Breast epithelium (tissue), 4 donors: ENCODE results near the gene TXNRD2. TPM values are rescaled to one million over a fixed set of nuclear protein-coding genes. Genes with fewer than 3 reads are reported as not detected.

Experiments used
- DNase-seq, 2 donors: peaks; one replicate each; pipeline ENCODE4 v3.0.0-alpha.2; 2019; ENCODE audit warnings: low spot score in 2 of 2
- H3K27ac ChIP-seq, 2 donors: fragments of 200-600 bp; sonication (generic) in 1 of 2; one replicate each; pipeline ENCODE4 v1.5.1; 2016 to 2019; ENCODE audit warnings: mild to moderate bottlenecking in 1 of 2
- H3K27me3 ChIP-seq, 2 donors: fragments of 200-600 bp; sonication (generic) in 1 of 2; one replicate each; pipeline versions ENCODE4 v1.5.1 to v1.6.0; 2017 to 2019; ENCODE audit warnings: control low read depth in 1 of 2, mild to moderate bottlenecking in 1 of 2
- H3K36me3 ChIP-seq: fragments of 200-600 bp; one replicate; pipeline ENCODE4 v1.5.1; 2019
- H3K4me1 ChIP-seq, 2 donors: fragments of 200-600 bp; sonication (generic); one replicate each; pipeline ENCODE4 v1.5.1; 2016 to 2019; ENCODE audit warnings: control low read depth in 1 of 2
- H3K4me3 ChIP-seq, 3 donors: fragments of 200-600 bp; sonication (generic); 1 replicate in 2 of 3; 2 replicates in 1 of 3; pipeline ENCODE4 v1.5.1; 2016 to 2019; ENCODE audit warnings: mild to moderate bottlenecking in 3 of 3, moderate library complexity in 2 of 3
- H3K9me3 ChIP-seq, 2 donors: fragments of 200-600 bp; sonication (generic) in 1 of 2; one replicate each; pipeline ENCODE4 v1.5.1; 2016 to 2019; ENCODE audit warnings: control low read depth in 1 of 2
- POLR2A ChIP-seq: fragments of 450-650 bp; IDR thresholded peaks from one replicate; pipeline ENCODE4 v1.6.1; 2016; ENCODE audit warnings: antibody characterized with exemption, mild to moderate bottlenecking, moderate library complexity
- POLR2AphosphoS5 ChIP-seq, 3 donors: sonication (generic); formaldehyde crosslinking; IDR thresholded peaks; one replicate each; pipeline ENCODE4 v1.6.1; 2017; ENCODE audit warnings: antibody characterized with exemption in 3 of 3
- intact Hi-C: fragments of 100-400 bp; cut with DNase I; formaldehyde crosslinking; loops from one replicate; pipeline ENCODE4 v1.15.1; 2023; ENCODE audit warnings: low total_unique reads
- total RNA-seq, 3 donors: library from RNA; depleted of rRNA; stranded (reverse); fragments of >200 nt; gene quantifications; one replicate each; pipeline ENCODE4 v1.1.0, GENCODE V29; 2016
- TF ChIP-seq, protein P1 (sequence below), 3 donors: fragments of 450-650 bp; IDR thresholded peaks; one replicate each; pipeline ENCODE4 v1.5.1; 2016 to 2017; ENCODE audit warnings: antibody characterized with exemption in 3 of 3, mild to moderate bottlenecking in 3 of 3, moderate library complexity in 3 of 3

The TXNRD2 gene
- total RNA-seq, 3 donors from 2014 or later: 13.8 to 22.8 (median 20.6) TPM

DNA sequence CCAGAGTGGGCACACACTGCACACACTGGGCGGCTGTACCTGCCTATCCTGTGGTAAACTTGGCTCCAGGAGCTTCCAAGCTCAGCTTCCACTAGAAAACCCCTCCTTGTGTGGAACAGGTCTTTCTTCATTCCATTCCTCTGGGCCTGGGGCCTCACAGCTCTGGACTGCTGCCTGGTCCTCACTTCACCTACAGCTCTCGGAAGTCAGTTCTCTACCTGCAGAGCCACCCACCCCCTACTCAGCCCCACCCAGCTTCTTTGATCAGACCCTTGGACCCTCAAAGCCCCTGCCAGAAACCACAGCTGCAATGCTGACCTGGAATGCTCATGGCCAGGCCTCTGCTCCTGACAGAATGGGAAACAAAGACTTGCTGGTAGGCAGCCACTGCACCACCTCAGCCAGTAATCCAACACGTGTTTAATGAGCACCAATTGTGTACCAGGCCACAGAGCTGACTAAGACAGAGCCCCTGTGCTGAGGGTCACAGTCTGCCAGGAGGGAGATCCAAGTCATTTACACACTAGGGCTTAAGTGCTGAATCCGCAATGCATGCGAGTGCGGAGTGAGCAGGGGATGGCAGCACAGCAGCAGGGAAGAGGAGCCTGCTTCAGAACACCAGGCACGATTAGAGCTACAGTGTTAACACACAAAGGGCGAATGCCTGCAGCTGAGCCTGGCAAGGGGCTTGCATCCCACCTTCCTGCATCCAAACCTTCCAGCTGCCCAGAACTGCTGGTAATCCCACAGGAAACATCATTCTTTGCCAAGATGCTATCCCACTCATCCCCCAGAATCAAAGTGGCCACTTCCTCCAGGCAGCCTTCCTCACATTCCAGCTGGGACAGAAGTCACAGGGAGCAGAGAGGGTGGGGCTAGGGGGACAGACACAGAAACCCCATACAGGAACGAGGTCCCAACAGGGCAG lies 91.5 kb downstream of the TXNRD2 start:
- TF ChIP-seq POLR2A (no peak), POLR2AphosphoS5 (IDR thresholded peaks at IDR 0.05) (peak in 2 of 3 donors; percentile 48 to 85)
- no peaks in the 10 kb centered on the region for H3K27me3 ChIP-seq
- H3K4me1 ChIP-seq: peaks cover 16 to 48% of the 10 kb centered on the region in 2 donors
- no peaks in the 10 kb centered on the region for H3K36me3 ChIP-seq
- intact Hi-C loops: no loop called here
- DNase-seq: peak; percentile 84 to 96
- peaks cover 0 to 5% of the 10 kb centered on the region in 2 donors for H3K9me3 ChIP-seq
- peak overlapping the region; percentile 82 to 87 for H3K27ac ChIP-seq
- peak overlapping the region in 1 of 3 donors; percentile 24 for H3K4me3 ChIP-seq

DNA sequence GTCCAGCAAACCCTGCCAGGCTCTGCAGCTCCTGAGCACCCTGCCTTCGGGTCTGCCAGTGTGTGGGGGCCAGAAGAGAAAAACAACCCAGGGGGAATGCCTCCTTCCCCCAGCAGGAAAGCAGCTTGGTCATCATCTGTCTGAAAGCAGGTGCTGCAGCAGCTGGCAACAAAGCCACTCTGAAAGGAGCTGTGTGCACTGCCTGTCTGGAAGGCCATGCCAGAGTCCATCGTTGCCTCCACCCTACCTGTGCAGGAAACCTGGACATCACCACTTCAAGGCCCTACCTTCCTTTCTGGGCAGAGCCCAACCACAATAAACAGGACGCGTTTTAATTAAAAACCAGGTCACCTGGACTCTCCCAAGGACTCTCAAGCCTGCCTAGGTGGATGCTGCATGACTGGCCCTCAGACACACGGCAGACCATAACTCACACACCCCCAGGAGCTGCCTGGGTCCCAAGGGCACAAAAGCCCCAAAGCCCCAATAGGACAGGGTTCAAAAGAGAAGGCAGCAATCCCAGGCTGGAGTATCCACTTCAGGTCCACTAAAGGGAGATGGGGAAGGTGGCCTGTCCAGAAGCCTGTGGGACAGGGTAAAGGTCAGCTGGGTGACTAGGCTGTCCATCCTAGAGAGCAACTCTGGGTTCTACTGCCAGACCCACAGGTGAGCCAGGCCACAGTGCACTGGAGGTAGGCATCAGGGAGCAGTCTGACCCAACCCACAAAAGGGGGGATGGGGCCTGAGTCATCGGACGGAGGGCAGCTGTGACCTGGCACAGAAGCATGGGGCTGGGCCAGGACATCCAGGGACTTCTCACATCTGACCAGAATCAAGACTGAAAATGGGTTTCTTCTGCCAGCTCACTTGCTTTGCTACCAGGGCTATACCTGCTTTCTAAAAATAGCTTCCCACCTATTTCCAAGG lies 93.1 kb downstream of the TXNRD2 start:
- no peaks in the 10 kb centered on the region for H3K36me3 ChIP-seq
- peaks cover 19 to 60% of the 10 kb centered on the region in 2 donors for H3K4me1 ChIP-seq
- no peaks in the 10 kb centered on the region for H3K27me3 ChIP-seq
- peaks cover 0 to 5% of the 10 kb centered on the region in 2 donors for H3K9me3 ChIP-seq
- intact Hi-C loops: no loop called here
- H3K27ac ChIP-seq: peak overlapping the region; percentile 82 to 87
- no peak for TF ChIP-seq POLR2AphosphoS5 (IDR thresholded peaks at IDR 0.05)
- TF ChIP-seq POLR2A: no peak
- TF ChIP-seq, protein P1, sequence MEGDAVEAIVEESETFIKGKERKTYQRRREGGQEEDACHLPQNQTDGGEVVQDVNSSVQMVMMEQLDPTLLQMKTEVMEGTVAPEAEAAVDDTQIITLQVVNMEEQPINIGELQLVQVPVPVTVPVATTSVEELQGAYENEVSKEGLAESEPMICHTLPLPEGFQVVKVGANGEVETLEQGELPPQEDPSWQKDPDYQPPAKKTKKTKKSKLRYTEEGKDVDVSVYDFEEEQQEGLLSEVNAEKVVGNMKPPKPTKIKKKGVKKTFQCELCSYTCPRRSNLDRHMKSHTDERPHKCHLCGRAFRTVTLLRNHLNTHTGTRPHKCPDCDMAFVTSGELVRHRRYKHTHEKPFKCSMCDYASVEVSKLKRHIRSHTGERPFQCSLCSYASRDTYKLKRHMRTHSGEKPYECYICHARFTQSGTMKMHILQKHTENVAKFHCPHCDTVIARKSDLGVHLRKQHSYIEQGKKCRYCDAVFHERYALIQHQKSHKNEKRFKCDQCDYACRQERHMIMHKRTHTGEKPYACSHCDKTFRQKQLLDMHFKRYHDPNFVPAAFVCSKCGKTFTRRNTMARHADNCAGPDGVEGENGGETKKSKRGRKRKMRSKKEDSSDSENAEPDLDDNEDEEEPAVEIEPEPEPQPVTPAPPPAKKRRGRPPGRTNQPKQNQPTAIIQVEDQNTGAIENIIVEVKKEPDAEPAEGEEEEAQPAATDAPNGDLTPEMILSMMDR (IDR thresholded peaks at IDR 0.05): no peak
- DNase-seq: peak in 1 of 2 donors; percentile 66
- no peak overlapping the region for H3K4me3 ChIP-seq

DNA sequence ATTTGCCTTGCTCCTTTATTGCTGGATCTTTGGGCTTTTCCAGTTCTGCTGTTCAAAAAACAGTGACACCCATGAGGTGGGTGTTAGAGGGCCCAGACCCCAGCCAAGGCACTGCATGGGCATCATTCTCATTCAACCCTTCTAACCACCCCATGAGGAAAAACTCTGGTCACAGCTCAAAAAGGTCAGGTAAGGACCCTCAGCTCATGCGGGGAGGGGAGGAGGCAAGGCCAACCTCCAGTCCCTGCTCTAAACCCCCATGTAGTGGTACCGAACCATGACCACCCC lies 94.3 kb downstream of the TXNRD2 start:
- H3K27ac ChIP-seq: no peak overlapping the region
- DNase-seq: no peak
- intact Hi-C loops: no loop called here
- no peaks in the 10 kb centered on the region for H3K36me3 ChIP-seq
- TF ChIP-seq, protein P1 (IDR thresholded peaks at IDR 0.05): no peak
- TF ChIP-seq POLR2AphosphoS5 (IDR thresholded peaks at IDR 0.05) (no peak), POLR2A (no peak)
- no peaks in the 10 kb centered on the region for H3K27me3 ChIP-seq
- peaks cover 0 to 5% of the 10 kb centered on the region in 2 donors for H3K9me3 ChIP-seq
- H3K4me1 ChIP-seq: peaks cover 26 to 52% of the 10 kb centered on the region in 2 donors
- H3K4me3 ChIP-seq: no peak overlapping the region

DNA sequence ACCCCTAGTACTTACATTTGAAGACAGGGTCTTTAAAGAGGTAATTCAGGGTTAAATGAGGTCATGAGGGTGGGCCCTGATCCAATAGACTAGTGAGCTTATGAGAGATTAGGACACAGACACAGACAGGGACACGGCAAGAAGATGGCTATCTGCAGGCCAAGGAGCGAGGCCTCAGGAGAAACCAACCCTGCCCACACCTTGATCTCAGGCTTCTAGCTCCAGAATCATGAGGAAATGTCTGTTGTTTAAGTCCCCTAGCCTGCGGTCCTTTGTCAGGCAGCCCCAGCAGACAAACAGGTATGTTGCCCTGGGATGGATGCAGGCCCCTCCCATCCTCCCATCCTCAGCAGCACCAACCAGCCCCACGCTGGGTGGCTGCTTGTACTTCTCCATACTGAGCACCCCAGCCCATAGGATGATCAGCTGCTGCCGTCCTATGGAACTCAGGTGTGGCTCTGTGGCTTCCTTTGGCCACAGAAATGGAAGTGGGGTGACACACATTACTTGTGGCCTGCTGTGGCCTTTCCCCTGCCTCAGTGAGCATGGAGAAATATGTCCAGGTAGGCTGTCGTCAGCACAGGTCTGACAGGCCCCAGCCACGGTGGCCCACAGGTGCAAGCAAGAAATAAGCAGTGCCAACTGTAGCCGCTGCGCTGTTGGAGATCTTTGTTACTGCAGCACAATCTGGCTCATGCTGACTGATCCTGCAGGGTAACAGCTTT lies 94.8 kb downstream of the TXNRD2 start:
- peak overlapping the region in 1 of 2 donors; percentile 58 for H3K27ac ChIP-seq
- intact Hi-C loops: no loop called here
- no peaks in the 10 kb centered on the region for H3K27me3 ChIP-seq
- no peak for DNase-seq
- peaks cover 0 to 5% of the 10 kb centered on the region in 2 donors for H3K9me3 ChIP-seq
- TF ChIP-seq POLR2AphosphoS5 (IDR thresholded peaks at IDR 0.05) (no peak), POLR2A (no peak)
- TF ChIP-seq, protein P1 (IDR thresholded peaks at IDR 0.05): no peak
- no peak overlapping the region for H3K4me3 ChIP-seq
- H3K36me3 ChIP-seq: no peaks in the 10 kb centered on the region
- H3K4me1 ChIP-seq: peaks cover 27 to 48% of the 10 kb centered on the region in 2 donors

DNA sequence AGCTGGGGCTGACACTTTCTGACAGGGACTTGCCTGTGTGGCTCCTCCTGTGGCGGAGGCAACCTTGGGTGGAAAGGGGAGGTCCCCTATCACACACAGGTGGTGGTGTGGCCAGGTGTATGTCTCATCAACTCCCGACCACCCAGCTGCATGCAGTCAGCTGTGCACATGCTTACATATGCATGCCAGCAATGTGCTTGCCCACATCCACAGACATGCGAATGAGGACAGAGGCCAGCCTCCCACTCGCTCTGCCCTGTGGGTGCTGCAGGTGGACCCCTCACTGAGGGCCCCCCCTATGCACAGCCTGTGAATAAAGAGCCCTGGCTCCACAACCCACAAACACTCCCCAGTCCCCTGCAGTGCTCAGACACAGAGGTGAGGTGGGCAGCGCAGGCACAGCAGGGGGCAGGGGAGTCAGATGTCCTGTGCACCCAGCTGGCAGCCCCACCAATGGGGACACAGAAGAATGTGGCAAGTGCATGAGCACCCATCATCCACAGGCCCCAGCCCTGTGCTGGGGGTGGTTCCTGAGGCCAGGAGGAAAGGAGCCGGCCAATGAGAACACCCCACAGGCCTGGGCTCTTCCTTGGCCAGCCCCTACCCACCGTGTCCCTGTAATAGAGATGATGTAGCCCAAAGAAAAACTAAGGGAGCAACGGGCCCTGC lies 96.4 kb downstream of the TXNRD2 start:
- no peaks in the 10 kb centered on the region for H3K27me3 ChIP-seq
- peak overlapping the region; percentile 71 to 93 for H3K27ac ChIP-seq
- TF ChIP-seq POLR2A (no peak), POLR2AphosphoS5 (IDR thresholded peaks at IDR 0.05) (no peak)
- TF ChIP-seq, protein P1 (IDR thresholded peaks at IDR 0.05): no peak
- peaks cover 27 to 33% of the 10 kb centered on the region in 2 donors for H3K4me1 ChIP-seq
- H3K36me3 ChIP-seq: no peaks in the 10 kb centered on the region
- DNase-seq: no peak
- H3K4me3 ChIP-seq: peak overlapping the region in 1 of 3 donors; percentile 36
- intact Hi-C loops: no loop called here
- H3K9me3 ChIP-seq: peaks cover 0 to 5% of the 10 kb centered on the region in 2 donors
